Suprapubic skin (tissue), 4 donors: ENCODE data around the gene CTNNA3. TPM values are rescaled to one million over a fixed set of nuclear protein-coding genes. Genes with fewer than 3 reads are reported as not detected.

Experiments used
- DNase-seq, 2 donors: peaks; one replicate each; pipeline ENCODE4 v3.0.0-alpha.2; 2019; ENCODE audit warnings: low spot score in 2 of 2
- H3K27ac ChIP-seq: fragments of 200-600 bp; sonication (generic); one replicate; pipeline ENCODE4 v1.5.1; 2019
- H3K27me3 ChIP-seq: fragments of 200-600 bp; sonication (generic); one replicate; pipeline ENCODE4 v1.5.1; 2019
- H3K36me3 ChIP-seq: fragments of 200-600 bp; sonication (generic); one replicate; pipeline ENCODE4 v1.5.1; 2019
- H3K4me1 ChIP-seq: fragments of 200-600 bp; sonication (generic); one replicate; pipeline ENCODE4 v1.5.1; 2019
- H3K4me3 ChIP-seq: fragments of 200-600 bp; sonication (generic); one replicate; pipeline ENCODE4 v1.5.1; 2019; ENCODE audit warnings: mild to moderate bottlenecking
- H3K9me3 ChIP-seq: fragments of 200-600 bp; sonication (generic); one replicate; pipeline ENCODE4 v1.5.1; 2019
- EP300 ChIP-seq: sonication (generic); formaldehyde crosslinking; IDR thresholded peaks from one replicate; pipeline ENCODE4 v1.6.1; 2017; ENCODE audit warnings: antibody characterized with exemption
- POLR2A ChIP-seq, 2 donors: fragments of 450-650 bp; IDR thresholded peaks; one replicate each; pipeline ENCODE4 v1.6.1; 2017; ENCODE audit warnings: antibody characterized with exemption in 2 of 2, mild to moderate bottlenecking in 2 of 2, moderate library complexity in 2 of 2
- POLR2AphosphoS5 ChIP-seq, 3 donors: sonication (generic); formaldehyde crosslinking; IDR thresholded peaks; one replicate each; pipeline ENCODE4 v1.6.1; 2017; ENCODE audit warnings: antibody characterized with exemption in 3 of 3
- WGBS: methylation state at CpG from one replicate; pipeline ENCODE4 v1.1.5; 2018; 5-methylcytosine and 5-hydroxymethylcytosine counted together
- total RNA-seq, 4 donors: library from RNA; depleted of rRNA; stranded (reverse); fragments of >200 nt; gene quantifications; one replicate each; pipeline ENCODE4 v1.1.0, GENCODE V29; 2016
- TF ChIP-seq, protein P1 (sequence below), 2 donors: fragments of 200-600 bp in 1 of 2; fragments of 450-650 bp in 1 of 2; sonication (generic) in 1 of 2; IDR thresholded peaks; one replicate each; pipeline ENCODE4 v1.5.1; 2016 to 2019; ENCODE audit warnings: antibody characterized with exemption in 2 of 2, mild to moderate bottlenecking in 1 of 2, moderate library complexity in 1 of 2

The CTNNA3 gene
- total RNA-seq, 4 donors from 2014 or later = 0.08 to 0.29 (median 0.21) TPM

DNA sequence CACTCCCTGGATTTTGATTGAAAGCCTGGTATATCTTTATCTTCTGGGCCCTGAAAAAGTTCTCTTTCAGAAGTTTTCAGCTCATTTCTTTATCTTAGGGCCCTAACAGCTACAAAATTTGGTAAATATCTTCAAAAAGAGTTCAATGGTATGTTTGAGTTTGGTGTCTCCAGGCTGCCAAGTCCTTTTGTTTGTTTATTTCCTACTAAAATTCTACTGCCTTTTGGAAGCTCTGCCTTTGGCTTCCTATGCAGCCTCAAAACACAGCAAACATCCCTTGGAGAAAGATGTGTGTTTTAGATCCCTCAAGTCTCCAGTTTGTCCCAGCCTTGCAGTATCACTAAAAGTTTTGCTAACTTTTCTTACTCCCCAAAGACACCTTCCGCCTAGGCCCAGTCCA is 623.3 kb downstream of the CTNNA3 start:
- no peaks in the 10 kb centered on the region for H3K36me3 ChIP-seq
- TF ChIP-seq, protein P1, sequence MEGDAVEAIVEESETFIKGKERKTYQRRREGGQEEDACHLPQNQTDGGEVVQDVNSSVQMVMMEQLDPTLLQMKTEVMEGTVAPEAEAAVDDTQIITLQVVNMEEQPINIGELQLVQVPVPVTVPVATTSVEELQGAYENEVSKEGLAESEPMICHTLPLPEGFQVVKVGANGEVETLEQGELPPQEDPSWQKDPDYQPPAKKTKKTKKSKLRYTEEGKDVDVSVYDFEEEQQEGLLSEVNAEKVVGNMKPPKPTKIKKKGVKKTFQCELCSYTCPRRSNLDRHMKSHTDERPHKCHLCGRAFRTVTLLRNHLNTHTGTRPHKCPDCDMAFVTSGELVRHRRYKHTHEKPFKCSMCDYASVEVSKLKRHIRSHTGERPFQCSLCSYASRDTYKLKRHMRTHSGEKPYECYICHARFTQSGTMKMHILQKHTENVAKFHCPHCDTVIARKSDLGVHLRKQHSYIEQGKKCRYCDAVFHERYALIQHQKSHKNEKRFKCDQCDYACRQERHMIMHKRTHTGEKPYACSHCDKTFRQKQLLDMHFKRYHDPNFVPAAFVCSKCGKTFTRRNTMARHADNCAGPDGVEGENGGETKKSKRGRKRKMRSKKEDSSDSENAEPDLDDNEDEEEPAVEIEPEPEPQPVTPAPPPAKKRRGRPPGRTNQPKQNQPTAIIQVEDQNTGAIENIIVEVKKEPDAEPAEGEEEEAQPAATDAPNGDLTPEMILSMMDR (IDR thresholded peaks at IDR 0.05) = no peak
- no peak for DNase-seq
- WGBS = 98% methylated on average over 1 of the region's 1 CpG
- no peaks in the 10 kb centered on the region for H3K4me1 ChIP-seq
- no peaks in the 10 kb centered on the region for H3K27me3 ChIP-seq
- no peak overlapping the region for H3K4me3 ChIP-seq
- no peak overlapping the region for H3K27ac ChIP-seq
- H3K9me3 ChIP-seq = no peaks in the 10 kb centered on the region

DNA sequence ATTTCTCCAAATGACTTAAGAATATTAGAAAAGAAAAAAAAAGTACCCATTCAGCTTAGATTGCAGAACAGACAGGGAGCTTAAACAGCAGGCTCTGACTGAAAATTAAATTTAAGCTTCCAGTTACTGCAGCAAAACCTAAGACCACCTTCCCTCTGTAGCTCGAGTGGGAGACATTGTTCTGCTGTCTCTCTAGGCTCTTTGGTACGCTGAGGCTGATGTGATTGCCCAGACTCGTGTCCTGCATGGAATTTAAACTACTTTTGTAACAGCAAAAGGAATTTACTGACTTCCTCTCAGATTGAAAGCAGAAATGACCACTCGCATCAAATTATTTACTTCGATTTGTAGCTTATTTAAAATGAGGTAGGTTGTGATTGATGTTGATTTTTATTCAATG is 645.6 kb downstream of the CTNNA3 start:
- TF ChIP-seq EP300 (no peak), POLR2AphosphoS5 (IDR thresholded peaks at IDR 0.05) (no peak), POLR2A (IDR thresholded peaks at IDR 0.05) (no peak)
- TF ChIP-seq, protein P1 (IDR thresholded peaks at IDR 0.05) = no peak
- H3K27ac ChIP-seq = no peak overlapping the region
- H3K4me1 ChIP-seq = no peaks in the 10 kb centered on the region
- no peak for DNase-seq
- no peaks in the 10 kb centered on the region for H3K9me3 ChIP-seq
- no peak overlapping the region for H3K4me3 ChIP-seq
- no peaks in the 10 kb centered on the region for H3K36me3 ChIP-seq
- 67% methylated on average over 5 of the region's 5 CpGs for WGBS
- no peaks in the 10 kb centered on the region for H3K27me3 ChIP-seq

DNA sequence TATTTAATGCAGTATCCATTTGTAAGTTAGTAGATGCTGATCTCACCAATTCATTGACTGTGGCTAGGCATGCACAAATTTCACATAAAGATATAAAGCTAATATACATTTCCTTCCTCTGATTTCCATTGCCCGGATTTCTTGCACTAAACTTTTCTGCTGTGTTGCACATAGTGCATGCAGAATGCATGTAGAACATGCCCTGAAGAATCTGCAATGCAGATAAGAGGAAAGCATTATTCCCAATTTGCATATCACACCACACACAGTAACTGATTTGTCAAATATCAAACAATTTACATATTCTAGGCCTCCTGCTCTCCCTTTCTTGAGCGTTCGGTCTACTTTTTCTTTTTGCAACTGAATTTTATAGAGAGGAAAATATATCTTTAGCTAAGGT is 646.0 kb downstream of the CTNNA3 start:
- TF ChIP-seq POLR2AphosphoS5 (IDR thresholded peaks at IDR 0.05) (no peak), POLR2A (IDR thresholded peaks at IDR 0.05) (no peak), EP300 (no peak)
- TF ChIP-seq, protein P1 (IDR thresholded peaks at IDR 0.05) = no peak
- H3K27ac ChIP-seq = no peak overlapping the region
- H3K4me3 ChIP-seq = no peak overlapping the region
- DNase-seq = no peak
- H3K4me1 ChIP-seq = no peaks in the 10 kb centered on the region
- 86% methylated on average over 3 of the region's 3 CpGs for whole genome bisulfite sequencing
- H3K27me3 ChIP-seq = no peaks in the 10 kb centered on the region
- H3K9me3 ChIP-seq = no peaks in the 10 kb centered on the region
- no peaks in the 10 kb centered on the region for H3K36me3 ChIP-seq

DNA sequence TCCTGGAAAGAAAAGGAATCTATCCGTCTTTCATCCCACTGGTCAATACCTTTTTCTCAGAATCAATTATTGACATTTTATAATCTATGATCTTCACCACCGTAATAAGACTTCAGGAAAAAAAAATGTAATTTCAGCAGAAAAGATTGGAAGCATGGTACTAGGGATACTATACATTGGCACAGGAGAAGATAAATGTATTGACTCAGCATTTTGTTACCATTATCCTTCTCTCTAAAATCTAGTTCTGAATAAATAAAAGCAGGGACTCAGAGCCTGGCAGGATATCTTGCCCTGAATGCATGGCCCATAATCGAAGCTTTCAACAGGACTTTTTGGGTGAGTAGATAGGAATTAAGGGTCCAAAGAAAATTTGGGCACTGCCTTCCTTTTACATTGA is 649.5 kb downstream of the CTNNA3 start:
- WGBS = 89% methylated on average over 3 of the region's 3 CpGs
- no peak for TF ChIP-seq EP300
- no peak for TF ChIP-seq POLR2A (IDR thresholded peaks at IDR 0.05)
- no peak for TF ChIP-seq POLR2AphosphoS5 (IDR thresholded peaks at IDR 0.05)
- TF ChIP-seq, protein P1 (IDR thresholded peaks at IDR 0.05) = no peak
- Histone ChIP-seq H3K4me1 (no peaks in the 10 kb centered on the region), H3K27me3 (no peaks in the 10 kb centered on the region), H3K9me3 (no peaks in the 10 kb centered on the region), H3K4me3 (no peak overlapping the region), H3K36me3 (no peaks in the 10 kb centered on the region), H3K27ac (no peak overlapping the region)
- no peak for DNase-seq

DNA sequence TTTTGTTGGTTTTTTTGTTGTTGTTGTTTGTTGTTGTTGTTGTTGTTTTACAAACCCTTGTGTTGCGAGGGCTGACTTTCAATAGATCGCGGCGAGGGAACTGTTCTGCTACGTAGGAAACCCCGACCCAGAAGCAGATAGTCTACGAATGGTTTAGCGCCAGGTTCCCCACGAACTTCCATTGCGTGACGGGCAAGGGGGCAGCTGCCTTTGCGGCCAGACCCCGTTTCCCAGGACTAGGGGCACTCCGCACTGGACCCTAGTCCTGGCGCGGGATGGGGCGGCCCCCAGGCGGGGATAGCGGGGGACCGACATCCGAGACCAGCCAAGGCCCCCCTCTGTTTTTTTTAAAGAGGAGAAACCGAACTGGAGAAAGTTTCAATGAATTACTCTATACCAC is 650.6 kb downstream of the CTNNA3 start:
- no peak for DNase-seq
- no peaks in the 10 kb centered on the region for H3K27me3 ChIP-seq
- H3K27ac ChIP-seq = no peak overlapping the region
- no peak overlapping the region for H3K4me3 ChIP-seq
- no peak for TF ChIP-seq POLR2A (IDR thresholded peaks at IDR 0.05)
- TF ChIP-seq EP300 = no peak
- TF ChIP-seq, protein P1 (IDR thresholded peaks at IDR 0.05) = no peak
- no peak for TF ChIP-seq POLR2AphosphoS5 (IDR thresholded peaks at IDR 0.05)
- no peaks in the 10 kb centered on the region for H3K4me1 ChIP-seq
- no peaks in the 10 kb centered on the region for H3K9me3 ChIP-seq
- H3K36me3 ChIP-seq = no peaks in the 10 kb centered on the region
- WGBS = 94% methylated on average over 22 of the region's 22 CpGs
